Muscle of leg (tissue), 9 donors: Measurements from ENCODE around the gene KRTAP9-1. TPM values are rescaled to one million over a fixed set of nuclear protein-coding genes. Genes with fewer than 3 reads are reported as not detected.

ENCODE experiments used
- polyA plus RNA-seq, 8 donors: library from polyadenylated mRNA; unstranded; fragments of 120-200 nt; gene quantifications; one replicate each; pipeline versions ENCODE4 v1.2.1 to v1.2.3, GENCODE V29; 2013; ENCODE audit warnings: inconsistent platforms in 1 of 8, low replicate concordance in 1 of 8; ENCODE audit not compliant: insufficient read length in 8 of 8, insufficient read depth in 1 of 8
- total RNA-seq: library from RNA; stranded (reverse); fragments of 120-200 nt; gene quantifications from one replicate; pipeline ENCODE4 v1.2.4, GENCODE V29; 2013

KRTAP9-1 gene
- total and polyA plus RNA-seq, 9 donors: not detected

Other genes with a start within 250 kb of the KRTAP9-1 start
Only the 30 nearest of the 40 such genes appear.
- not detected for gene KRTAP1-4, start 159.7 kb upstream of the KRTAP9-1 start, total RNA-seq
- gene KRTAP1-4, start 159.7 kb upstream of the KRTAP9-1 start, polyA plus RNA-seq: not detected
- not detected for gene KRTAP1-3, start 155.0 kb upstream of the KRTAP9-1 start, total RNA-seq
- gene KRTAP1-3, start 155.0 kb upstream of the KRTAP9-1 start, polyA plus RNA-seq: under 1 TPM in 2 of 8 donors, not detected in 6; 0.12 to 0.32 TPM
- gene KRTAP1-1, start 148.4 kb upstream of the KRTAP9-1 start, total RNA-seq: not detected
- gene KRTAP1-1, start 148.4 kb upstream of the KRTAP9-1 start, polyA plus RNA-seq: not detected
- not detected for gene KRTAP2-1, start 142.6 kb upstream of the KRTAP9-1 start, total RNA-seq
- not detected for gene KRTAP2-1, start 142.6 kb upstream of the KRTAP9-1 start, polyA plus RNA-seq
- gene KRTAP2-2, start 134.7 kb upstream of the KRTAP9-1 start, total RNA-seq: not detected
- gene KRTAP2-2, start 134.7 kb upstream of the KRTAP9-1 start, polyA plus RNA-seq: not detected
- not detected for gene KRTAP2-3, start 129.8 kb upstream of the KRTAP9-1 start, total RNA-seq
- not detected for gene KRTAP2-3, start 129.8 kb upstream of the KRTAP9-1 start, polyA plus RNA-seq
- gene KRTAP2-4, start 124.0 kb upstream of the KRTAP9-1 start, total RNA-seq: not detected
- gene KRTAP2-4, start 124.0 kb upstream of the KRTAP9-1 start, polyA plus RNA-seq: not detected
- not detected for gene KRTAP4-7, start 105.7 kb upstream of the KRTAP9-1 start, total RNA-seq
- not detected for gene KRTAP4-7, start 105.7 kb upstream of the KRTAP9-1 start, polyA plus RNA-seq
- not detected for gene KRTAP4-8, start 91.7 kb upstream of the KRTAP9-1 start, total RNA-seq
- not detected for gene KRTAP4-8, start 91.7 kb upstream of the KRTAP9-1 start, polyA plus RNA-seq
- not detected for gene KRTAP4-16, start 87.7 kb upstream of the KRTAP9-1 start, total RNA-seq
- gene KRTAP4-16, start 87.7 kb upstream of the KRTAP9-1 start, polyA plus RNA-seq: not detected
- gene KRTAP4-9, start 84.5 kb upstream of the KRTAP9-1 start, total RNA-seq: not detected
- under 1 TPM in 1 of 8 donors, not detected in 7; 0.31 TPM for gene KRTAP4-9, start 84.5 kb upstream of the KRTAP9-1 start, polyA plus RNA-seq
- gene KRTAP4-11, start 71.5 kb upstream of the KRTAP9-1 start, total RNA-seq: not detected
- not detected for gene KRTAP4-11, start 71.5 kb upstream of the KRTAP9-1 start, polyA plus RNA-seq
- not detected for gene KRTAP4-12, start 65.7 kb upstream of the KRTAP9-1 start, total RNA-seq
- gene KRTAP4-12, start 65.7 kb upstream of the KRTAP9-1 start, polyA plus RNA-seq: not detected
- not detected for gene KRTAP4-6, start 49.3 kb upstream of the KRTAP9-1 start, total RNA-seq
- not detected for gene KRTAP4-6, start 49.3 kb upstream of the KRTAP9-1 start, polyA plus RNA-seq
- not detected for gene KRTAP4-5, start 40.1 kb upstream of the KRTAP9-1 start, total RNA-seq
- gene KRTAP4-5, start 40.1 kb upstream of the KRTAP9-1 start, polyA plus RNA-seq: not detected
- not detected for gene KRTAP4-4, start 29.1 kb upstream of the KRTAP9-1 start, total RNA-seq
- gene KRTAP4-4, start 29.1 kb upstream of the KRTAP9-1 start, polyA plus RNA-seq: not detected
- not detected for gene KRTAP4-3, start 21.7 kb upstream of the KRTAP9-1 start, total RNA-seq
- not detected for gene KRTAP4-3, start 21.7 kb upstream of the KRTAP9-1 start, polyA plus RNA-seq
- not detected for gene KRTAP4-2, start 11.7 kb upstream of the KRTAP9-1 start, total RNA-seq
- gene KRTAP4-2, start 11.7 kb upstream of the KRTAP9-1 start, polyA plus RNA-seq: not detected
- not detected for gene KRTAP4-1, start 5.0 kb upstream of the KRTAP9-1 start, total RNA-seq
- not detected for gene KRTAP4-1, start 5.0 kb upstream of the KRTAP9-1 start, polyA plus RNA-seq
- gene KRTAP9-2, start 36.8 kb downstream of the KRTAP9-1 start, total RNA-seq: not detected
- gene KRTAP9-2, start 36.8 kb downstream of the KRTAP9-1 start, polyA plus RNA-seq: not detected
- gene KRTAP9-3, start 42.6 kb downstream of the KRTAP9-1 start, total RNA-seq: not detected
- gene KRTAP9-3, start 42.6 kb downstream of the KRTAP9-1 start, polyA plus RNA-seq: not detected
- gene KRTAP9-8, start 48.1 kb downstream of the KRTAP9-1 start, total RNA-seq: not detected
- gene KRTAP9-8, start 48.1 kb downstream of the KRTAP9-1 start, polyA plus RNA-seq: not detected
- gene KRTAP9-4, start 59.8 kb downstream of the KRTAP9-1 start, total RNA-seq: not detected
- gene KRTAP9-4, start 59.8 kb downstream of the KRTAP9-1 start, polyA plus RNA-seq: not detected
- not detected for gene KRTAP9-9, start 65.5 kb downstream of the KRTAP9-1 start, total RNA-seq
- not detected for gene KRTAP9-9, start 65.5 kb downstream of the KRTAP9-1 start, polyA plus RNA-seq
- not detected for gene KRTAP9-6, start 75.5 kb downstream of the KRTAP9-1 start, total RNA-seq
- gene KRTAP9-6, start 75.5 kb downstream of the KRTAP9-1 start, polyA plus RNA-seq: under 1 TPM in 5 of 8 donors, not detected in 3; 0.13 to 0.22 (median 0.19) TPM
- not detected for gene KRTAP9-7, start 85.8 kb downstream of the KRTAP9-1 start, total RNA-seq
- not detected for gene KRTAP9-7, start 85.8 kb downstream of the KRTAP9-1 start, polyA plus RNA-seq
- not detected for gene KRTAP29-1, start 113.0 kb downstream of the KRTAP9-1 start, total RNA-seq
- not detected for gene KRTAP29-1, start 113.0 kb downstream of the KRTAP9-1 start, polyA plus RNA-seq
- not detected for gene KRTAP16-1, start 119.4 kb downstream of the KRTAP9-1 start, total RNA-seq
- gene KRTAP16-1, start 119.4 kb downstream of the KRTAP9-1 start, polyA plus RNA-seq: not detected
- not detected for gene KRTAP17-1, start 125.8 kb downstream of the KRTAP9-1 start, total RNA-seq
- gene KRTAP17-1, start 125.8 kb downstream of the KRTAP9-1 start, polyA plus RNA-seq: not detected
- gene KRT33A, start 160.9 kb downstream of the KRTAP9-1 start, total RNA-seq: not detected
- not detected for gene KRT33A, start 160.9 kb downstream of the KRTAP9-1 start, polyA plus RNA-seq